Stimulated activated CD8-positive, alpha-beta memory T cell treated with anti-CD3 and anti-CD28 coated beads, Interleukin-4, amount 100 ng/mL, for 4 hours (primary cell): ENCODE measurements around the gene PI4KA.
"Not testable (repeated sequence)": the region's sequence is repeated elsewhere in the genome, so short reads cannot be mapped to it uniquely, and the experiment has no call there.

Experiments
- DNase-seq, 2 donors: peaks; one replicate each; pipeline ENCODE4 v3.0.0-alpha.2; 2020; ENCODE audit warnings: low read depth in 2 of 2, low spot score in 1 of 2

The PI4KA gene

DNA sequence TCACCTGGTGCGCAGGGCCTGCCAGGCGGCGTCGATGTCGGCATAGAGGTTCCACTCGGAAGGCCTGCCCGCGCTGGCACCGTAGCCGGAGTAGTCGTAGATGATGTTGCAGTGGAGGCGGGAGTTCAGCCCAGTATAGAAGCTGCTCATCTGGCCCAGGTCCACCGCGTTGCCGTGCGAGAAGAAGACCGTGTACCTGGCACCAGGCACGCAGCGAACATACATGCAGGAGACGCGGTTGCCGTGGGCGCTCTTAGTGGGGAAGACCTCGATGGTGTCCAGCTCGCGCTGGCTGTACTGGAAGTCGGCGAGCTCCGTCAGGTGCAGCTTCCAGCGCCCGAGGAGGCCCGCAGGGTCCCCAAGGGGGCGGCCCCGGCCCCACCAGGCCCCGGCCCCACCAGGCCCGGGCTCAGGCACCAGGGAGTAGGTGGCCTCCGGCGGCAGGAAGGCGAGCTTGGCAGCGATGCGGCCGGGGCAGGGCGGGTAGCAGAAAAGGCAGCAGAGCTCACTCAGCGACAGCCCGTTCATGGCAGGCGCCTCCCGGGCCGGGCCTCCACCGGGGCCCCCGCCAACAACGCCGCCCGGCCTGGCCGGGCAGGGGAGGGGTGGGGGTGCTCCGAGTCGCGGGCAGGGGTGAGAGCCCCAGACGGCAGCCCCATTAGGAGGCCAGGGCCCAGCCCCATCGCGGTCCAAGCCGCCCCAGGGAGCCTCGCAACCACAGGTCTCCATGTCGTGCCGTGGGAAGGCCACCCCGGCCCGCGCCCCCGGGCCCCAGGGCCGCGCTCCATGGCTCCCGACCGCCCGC is 188.0 kb downstream of the PI4KA start:
- DNase-seq, result not testable (repeated sequence)

DNA sequence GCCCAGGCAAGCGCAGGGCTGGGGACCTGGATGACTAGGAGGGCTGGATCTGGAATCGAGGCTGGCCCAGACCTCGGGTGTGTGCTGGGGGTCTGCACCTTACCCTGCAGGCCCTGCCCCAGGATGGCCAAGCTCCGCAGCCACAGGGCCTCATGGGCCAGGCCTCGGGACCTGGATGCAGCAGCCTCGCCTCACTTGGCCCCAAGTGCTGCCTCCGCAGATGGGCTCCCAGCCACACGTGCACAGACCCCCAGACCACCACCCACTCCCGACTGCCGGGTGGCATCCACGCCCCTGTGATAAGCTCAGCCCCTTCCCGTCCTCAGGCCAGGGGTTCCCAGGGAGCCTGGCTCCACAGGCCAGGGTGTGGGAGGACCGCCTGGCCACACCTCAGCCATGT is 188.7 kb downstream of the PI4KA start:
- not testable (repeated sequence) for DNase-seq

DNA sequence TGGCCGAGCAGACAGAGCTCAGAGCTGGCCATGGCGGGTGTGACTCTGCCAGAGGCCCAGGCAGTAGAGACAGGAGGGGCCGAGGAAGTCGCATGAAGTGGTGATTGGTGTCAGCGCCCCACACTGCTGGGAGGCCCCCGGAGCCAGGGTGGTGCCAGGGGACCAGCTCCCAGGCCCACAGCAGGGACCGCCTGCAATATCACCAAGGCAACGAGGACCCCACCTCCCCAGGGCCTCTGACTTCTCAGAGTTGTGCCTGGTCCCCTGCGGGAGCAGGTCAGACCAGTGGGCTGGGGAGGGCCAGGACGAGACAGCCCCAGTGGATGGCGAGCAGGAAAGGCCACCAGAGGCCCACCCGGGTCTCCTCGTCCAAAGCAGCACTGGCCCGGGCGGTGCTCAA is 189.1 kb downstream of the PI4KA start:
- DNase-seq, result not testable (repeated sequence)

DNA sequence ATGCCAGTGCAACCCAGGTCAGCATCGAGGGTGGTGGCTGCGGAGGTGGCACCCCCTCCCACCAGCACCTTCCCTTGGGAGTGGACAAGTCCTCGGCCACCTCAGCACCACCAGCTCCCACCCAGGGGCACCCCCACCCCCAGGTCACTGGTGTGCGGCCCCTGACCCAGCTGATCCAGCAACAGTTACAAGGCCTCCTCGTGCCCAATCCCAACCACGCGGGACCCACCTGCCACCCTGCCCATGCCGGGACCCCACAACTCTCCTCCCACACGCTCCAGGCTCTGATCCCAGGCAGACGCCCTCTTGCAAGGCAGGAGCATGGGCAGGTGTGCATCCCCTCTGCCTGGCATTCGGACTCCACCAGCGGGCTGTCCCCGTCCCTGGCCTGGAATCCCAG is 189.8 kb downstream of the PI4KA start:
- DNase-seq, result not testable (repeated sequence)

DNA sequence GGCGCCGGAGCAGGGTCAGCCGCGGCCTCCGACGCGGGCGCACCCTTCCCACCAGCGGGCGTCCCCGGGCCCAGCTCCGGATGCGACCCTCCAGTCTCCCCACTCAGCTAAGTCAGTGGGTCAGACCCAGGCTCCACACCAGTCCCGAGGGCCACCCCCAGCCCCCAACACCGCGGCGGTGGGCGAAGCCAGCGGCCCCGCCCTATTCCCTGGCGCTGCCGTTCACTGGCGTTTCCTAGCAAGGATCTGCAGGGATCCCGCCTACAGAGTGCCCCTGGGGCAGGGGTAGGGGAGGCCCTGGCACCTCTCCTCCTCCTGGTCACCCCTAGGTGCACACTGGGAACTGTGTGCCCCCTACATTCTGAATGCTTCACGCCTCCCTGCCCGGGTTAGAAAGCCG is 190.4 kb downstream of the PI4KA start:
- not testable (repeated sequence) for DNase-seq

DNA sequence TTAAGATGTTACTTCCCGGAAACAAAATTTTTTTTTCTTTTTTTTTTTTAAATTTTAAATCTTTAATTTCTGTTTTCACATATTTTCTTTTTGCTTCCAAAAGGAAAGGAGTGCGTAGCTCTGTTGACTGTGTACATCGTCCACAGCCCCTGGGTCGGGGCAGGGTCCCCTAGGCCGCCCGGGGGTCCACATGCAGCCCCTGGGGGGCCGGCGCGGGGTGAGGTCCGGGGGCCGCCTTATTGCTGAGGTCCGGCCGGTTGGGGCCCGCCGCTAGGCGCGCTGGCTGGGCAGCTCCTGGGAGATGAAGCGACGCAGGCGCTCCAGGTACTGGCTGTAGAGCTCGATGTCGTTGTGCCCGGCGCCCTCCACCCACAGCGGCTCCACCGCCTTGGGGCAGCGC is 191.1 kb downstream of the PI4KA start:
- DNase-seq, result not testable (repeated sequence)

DNA sequence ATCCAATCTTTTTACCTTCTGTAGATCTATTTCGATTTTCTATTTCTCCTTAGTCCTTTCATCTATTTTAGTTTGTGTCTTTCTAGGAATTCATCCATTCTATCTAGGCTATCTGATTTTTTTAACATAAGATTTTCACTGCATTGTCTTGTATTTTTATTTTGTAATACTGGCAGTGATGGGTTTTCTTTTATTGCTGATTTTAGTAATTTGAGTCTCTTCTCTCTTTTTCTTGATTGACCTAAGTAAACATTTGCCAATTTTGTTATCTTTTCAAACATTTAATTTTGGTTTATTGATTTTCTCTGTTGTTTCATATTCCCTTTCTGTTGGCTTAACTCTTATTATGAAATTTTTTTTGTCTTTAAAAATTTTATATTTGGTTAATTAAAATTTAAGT is 192.1 kb downstream of the PI4KA start:
- DNase-seq, result no peak

DNA sequence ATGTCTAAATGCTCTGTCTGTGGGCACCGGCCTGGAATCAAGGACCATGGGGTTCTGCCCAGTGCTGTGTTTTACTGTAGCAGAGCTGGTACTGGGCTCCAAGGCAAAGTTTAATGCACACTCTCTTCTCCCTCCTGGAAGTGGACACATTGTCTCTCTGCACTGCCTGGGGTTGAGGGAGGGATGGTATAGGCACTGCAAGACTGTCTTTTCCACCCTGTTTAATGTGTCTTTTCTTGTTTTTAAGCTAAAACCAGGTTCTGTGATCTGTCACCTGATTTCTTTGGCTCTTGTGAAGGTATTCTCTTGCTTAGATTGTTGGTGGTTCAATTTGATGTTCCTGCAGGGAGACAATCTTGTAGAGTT is 194.0 kb downstream of the PI4KA start:
- no peak for DNase-seq

DNA sequence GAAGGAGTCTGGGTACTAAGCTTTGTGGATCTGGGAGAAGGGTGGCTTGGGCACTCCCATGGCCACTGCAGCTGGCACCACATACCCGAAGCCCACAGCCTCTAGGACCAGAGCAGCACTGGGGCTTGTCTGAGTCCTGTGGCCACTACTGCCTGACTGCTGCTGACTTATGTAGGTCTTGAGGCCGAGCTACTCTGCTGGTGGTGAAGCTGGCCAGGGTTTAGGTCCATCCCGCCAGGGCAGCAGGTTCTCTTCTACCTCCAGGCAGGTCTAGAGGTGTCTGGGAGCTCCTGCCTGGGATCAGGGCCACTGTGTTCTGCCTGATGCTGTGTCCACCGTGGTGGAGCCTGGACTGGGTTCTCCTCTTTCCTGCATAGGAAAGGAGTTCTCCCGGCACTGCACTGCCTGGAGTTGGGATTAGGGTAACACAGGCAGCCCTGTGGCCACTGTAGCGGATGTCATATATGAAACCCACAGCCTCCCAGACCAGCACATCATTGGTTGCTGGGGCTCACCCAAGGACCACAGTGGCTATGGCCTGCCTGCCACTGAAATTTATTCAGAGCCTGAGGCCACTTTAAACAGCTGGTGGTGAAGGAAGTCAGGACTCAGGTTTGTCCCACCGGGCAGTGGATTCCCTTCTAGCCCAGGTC is 194.5 kb downstream of the PI4KA start:
- DNase-seq, result no peak

DNA sequence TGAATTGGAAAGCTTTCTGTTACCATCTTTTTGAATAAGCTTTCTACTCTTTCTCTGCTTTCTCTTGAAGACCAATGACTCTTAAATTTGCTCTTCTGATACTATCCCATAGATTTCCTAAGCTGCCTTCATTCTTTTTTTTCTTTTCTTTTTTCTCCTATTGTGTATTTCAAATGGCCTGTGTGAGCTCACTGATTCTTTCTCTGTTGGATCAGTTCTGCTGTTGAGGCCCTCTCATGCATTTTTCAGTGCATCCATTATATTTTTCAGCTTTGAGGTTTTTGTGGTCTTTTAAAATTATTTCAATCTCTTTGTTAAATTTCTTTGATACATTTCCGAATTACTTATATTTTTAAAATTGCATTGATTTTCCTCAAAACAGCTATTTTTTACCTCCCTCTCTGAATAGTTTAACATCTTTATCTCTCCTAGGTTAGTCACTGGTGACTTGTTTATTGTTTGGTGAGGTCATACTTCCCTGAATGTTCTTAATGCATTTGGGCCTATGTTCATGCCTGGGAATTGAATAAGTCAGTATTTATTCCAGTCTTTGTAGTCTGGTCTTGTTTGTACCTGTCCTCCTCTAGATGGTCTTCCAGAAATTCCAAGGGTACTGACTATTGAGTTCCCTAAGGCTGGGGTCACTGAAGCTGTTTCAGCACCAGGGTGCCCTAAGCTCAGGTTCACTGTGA is 195.3 kb downstream of the PI4KA start:
- no peak for DNase-seq

DNA sequence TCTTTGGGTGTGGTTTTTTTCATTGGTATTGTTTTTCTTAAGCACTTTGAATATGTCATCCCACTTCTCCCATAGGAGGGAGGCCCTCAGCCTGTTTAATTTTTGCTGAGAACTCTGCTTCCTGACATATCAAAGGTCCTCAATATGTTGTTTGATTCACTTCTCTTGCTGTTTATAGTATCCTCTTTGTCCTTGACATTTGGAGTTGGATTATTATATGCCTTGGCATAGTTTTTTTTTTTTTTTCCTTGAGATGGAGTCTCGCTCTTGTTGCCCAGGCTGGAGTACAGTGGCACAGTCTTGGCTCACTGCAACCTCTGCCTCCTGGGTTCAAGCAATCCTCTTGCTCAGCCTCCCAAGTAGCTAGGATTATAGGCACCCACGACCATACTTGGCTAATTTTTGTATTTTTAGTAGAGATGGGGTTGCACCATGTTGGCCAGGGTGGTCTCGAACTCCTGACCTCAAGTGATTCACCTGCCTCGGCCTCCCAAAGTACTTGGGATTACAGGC is 196.0 kb downstream of the PI4KA start:
- DNase-seq, result not testable (repeated sequence)

DNA sequence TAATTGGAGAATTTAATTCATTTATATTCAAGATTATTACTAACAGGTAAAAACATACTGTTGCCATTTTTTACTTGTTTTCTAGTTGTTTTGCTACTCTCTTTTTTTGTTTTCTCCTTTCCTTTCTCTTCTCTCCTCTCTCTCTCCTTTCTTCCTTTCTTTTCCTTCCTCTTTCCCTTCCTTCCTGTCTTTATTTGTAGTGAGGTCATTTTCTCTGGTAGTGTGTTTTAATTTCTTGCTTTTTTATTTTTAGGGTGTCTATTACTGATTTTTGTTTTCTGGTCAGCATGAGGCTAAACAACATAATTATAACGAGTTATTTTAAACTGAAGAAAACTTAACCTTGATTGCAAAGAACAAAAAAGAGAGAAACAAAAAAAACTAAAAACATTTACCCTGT is 197.1 kb downstream of the PI4KA start:
- no peak for DNase-seq

DNA sequence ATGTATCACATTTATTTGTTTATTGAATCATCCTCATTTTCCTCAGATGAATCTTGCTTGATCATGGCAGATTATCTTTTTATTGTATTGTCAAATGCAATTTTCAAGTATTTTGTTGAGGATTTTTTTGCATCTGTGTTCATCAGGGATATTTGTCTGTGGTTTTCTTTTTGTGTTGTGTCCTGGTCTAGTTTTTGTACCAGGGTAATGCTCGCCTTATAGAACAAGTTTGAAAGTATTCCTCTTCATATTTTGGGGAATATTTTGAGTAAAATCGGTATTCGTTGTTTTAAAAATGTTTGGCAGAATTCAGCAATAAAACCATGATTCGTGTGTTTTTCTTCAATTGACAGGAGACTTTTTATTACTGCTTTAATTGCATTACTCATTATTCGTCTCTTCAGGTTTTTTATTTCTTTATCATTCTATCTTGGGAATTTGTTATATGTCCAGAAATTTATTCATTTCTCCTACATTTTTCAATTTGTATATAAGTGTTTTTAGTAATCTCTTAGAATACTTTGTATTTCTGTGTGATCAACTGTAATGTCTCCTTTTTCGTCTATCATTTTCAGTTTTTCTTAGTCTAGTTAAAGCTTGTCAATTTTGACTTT is 198.1 kb downstream of the PI4KA start:
- DNase-seq, result no peak

DNA sequence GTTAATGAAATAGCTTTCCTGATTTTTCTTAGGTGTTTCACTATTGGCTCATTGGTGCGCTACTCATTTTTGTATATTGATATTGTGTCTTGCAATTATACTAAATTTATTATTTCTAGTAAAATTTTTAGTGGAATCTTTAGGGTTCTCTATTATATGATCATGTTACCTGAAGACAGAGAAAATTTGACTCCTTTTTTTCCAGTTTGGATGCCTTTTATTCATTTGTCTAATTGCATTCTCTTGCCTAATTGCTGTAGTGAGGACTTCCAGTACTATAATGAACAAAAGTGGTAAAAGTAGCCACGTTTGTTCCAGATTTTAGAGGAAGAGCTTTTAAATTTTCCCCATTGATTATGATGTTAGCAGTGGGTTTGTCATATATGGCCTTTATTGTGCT is 198.7 kb downstream of the PI4KA start:
- DNase-seq, result no peak

DNA sequence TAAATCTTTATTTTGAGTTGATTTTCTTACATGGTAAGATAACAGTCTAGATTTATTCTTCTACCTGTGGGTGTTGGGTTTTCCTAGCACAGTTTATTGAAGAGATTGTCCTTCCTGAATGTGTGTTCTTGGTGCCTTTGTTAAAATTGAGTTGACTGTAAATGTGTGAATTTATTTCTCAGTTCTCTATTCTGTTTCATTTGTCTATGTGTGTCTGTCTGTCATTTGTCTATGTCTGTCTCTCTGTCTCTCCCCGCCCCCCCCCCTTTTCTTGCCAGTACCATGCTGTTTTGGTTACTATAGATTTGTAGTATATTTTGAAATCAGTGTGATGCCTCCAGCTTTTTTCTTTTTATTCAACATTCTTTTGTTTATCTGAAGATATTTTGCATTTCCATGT is 199.4 kb downstream of the PI4KA start:
- no peak for DNase-seq

DNA sequence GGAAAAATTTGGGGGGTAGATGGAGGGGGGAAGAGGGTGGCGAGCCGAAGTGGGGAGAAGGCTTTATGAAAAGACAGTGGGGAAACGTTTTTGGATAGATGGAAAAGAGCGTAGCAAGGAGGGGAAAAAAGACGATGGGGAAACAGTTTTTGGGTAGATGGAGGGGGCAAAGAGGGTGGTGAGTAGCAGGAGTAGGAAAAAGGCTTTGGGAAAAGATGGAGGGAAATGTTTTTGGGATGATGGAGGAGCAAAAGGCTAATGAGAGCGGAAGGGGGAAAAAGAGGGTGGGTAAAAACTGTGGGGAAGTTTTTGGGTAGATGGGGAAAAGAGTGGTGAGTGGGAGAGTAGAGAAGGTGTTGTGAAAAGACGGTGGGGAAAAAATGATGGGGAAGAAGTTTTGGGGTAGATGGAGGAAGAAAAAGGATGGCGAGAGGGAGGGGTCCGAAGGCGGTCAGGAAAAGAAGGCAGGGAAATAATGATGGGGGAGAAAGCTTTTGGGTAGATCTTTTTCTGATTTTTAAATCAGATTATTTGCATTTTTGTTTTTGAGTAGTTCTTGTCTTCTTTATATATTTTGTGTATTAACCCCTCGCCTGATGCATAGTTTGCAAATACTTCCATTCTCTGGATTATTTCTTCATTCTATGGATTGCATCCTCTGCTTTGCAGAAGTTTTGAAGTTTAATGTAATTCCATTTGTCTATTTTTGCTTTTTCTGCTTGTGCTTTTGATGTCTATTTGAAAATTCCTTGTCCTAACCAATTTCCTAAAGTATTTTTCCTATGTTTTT is 200.0 kb downstream of the PI4KA start:
- DNase-seq, result no peak

DNA sequence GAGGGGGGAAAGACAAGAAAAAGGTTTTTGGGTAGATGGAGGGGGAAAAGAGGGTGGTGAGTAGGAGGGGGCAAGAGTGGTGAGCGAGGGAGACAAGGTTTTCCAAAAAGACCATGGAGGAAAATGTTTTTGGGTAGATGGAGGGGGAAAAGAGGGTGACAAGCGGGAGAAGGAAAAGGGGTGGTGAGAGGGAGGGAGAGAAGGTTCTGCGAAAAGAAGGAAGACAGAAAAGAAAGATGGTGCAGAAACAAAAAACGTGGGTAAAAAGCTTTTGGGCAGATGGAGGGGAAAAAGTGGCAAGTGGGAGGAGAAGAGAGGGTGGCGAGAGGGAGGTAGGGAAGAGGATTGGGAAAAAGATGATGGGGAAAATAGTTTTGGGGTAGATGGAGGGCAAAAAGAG is 200.6 kb downstream of the PI4KA start:
- no peak for DNase-seq
